NK-92 treated with Interleukin-12 subunit alpha and Interleukin-12 subunit beta, amount 100 ng/mL, for 24 hours (cell line): ENCODE measurements around the gene KCNG3.
"Not testable (repeated sequence)": the region's sequence is repeated elsewhere in the genome, so short reads cannot be mapped to it uniquely, and the experiment has no call there.

Experiments
- DNase-seq: peaks from one replicate; lab custom pipeline; 2025; lab: John Stamatoyannopoulos, UW

The KCNG3 gene

GRCh38 chr2:42429352-42429751 lies 64.4 kb downstream of the KCNG3 start:
- no peak for DNase-seq

GRCh38 chr2:42425697-42426096 lies 68.1 kb downstream of the KCNG3 start:
- no peak for DNase-seq

- DNase-seq = no peak
Observed at GRCh38 chr2:42424033-42424432, 69.7 kb downstream of the KCNG3 start.

GRCh38 chr2:42421601-42422239 lies 72.1 kb downstream of the KCNG3 start:
- no peak for DNase-seq

GRCh38 chr2:42421157-42421485 lies 72.7 kb downstream of the KCNG3 start:
- no peak for DNase-seq

- DNase-seq = no peak
Observed at GRCh38 chr2:42414648-42415047, 79.1 kb downstream of the KCNG3 start.

GRCh38 chr2:42414158-42414557 lies 79.6 kb downstream of the KCNG3 start:
- DNase-seq = no peak

GRCh38 chr2:42410742-42411514 lies 82.9 kb downstream of the KCNG3 start:
- no peak for DNase-seq

- no peak for DNase-seq
Observed at GRCh38 chr2:42408009-42408408, 85.8 kb downstream of the KCNG3 start.

GRCh38 chr2:42407476-42407875 lies 86.3 kb downstream of the KCNG3 start:
- no peak for DNase-seq

GRCh38 chr2:42404676-42405075 lies 89.1 kb downstream of the KCNG3 start:
- DNase-seq = no peak

GRCh38 chr2:42401773-42402172 lies 92.0 kb downstream of the KCNG3 start:
- no peak for DNase-seq

GRCh38 chr2:42398052-42398451 lies 95.7 kb downstream of the KCNG3 start:
- DNase-seq = not testable (repeated sequence)

- DNase-seq = not testable (repeated sequence)
Observed at GRCh38 chr2:42393320-42393719, 100.5 kb downstream of the KCNG3 start.

- DNase-seq = no peak
Observed at GRCh38 chr2:42392191-42392590, 101.6 kb downstream of the KCNG3 start.
